HG02759 (cell line): ENCODE data around the gene CHPF2.

Source experiments
- ATAC-seq: cut with Tn5 transposase; IDR thresholded peaks from one replicate; pipeline ENCODE4 v1.9.1; 2021; ENCODE audit warnings: mild to moderate bottlenecking, moderate library complexity; ENCODE audit not compliant: unreplicated experiment

CHPF2 gene

GRCh38 chr7:151245360-151246101, 13.2 kb downstream of the CHPF2 start:
- peak; percentile 56 for ATAC-seq

DNA sequence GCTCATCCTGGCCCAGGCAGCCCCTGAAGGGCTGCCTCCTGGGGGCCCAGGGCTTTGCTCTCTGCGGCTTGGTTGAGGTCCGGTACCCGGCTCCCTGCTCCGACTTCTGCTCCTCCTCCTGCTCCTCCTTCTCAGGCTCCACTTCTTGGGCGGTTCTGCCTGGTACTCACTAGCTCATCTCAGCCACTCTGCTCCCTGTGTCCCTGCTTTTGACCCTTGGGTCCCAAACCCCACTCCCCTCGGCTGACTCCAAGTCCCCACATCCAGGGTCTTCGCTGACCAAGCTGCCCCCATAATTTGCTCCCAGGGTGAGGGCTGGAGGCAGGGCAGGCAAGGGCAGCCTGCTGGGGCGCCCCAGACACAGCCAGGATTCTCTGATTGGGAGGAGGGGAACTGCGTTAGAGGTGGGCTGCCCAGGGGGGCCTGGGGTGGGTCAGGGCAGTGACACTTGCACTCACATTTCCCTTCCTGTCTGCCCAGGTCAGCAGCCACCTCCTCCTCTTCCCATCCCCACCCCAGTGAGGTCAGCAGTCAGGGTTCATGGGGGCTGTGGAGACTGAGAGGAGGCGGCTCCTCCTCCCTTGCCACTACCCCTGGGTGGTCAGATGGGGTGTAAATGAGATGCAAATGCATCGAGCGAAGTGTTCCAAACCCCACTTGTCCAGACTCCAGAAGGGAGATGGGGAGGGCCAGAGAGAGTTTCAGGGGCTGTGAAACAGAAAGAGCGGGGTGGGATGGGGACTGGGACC, 14.0 kb downstream of the CHPF2 start:
- no peak for ATAC-seq

GRCh38 chr7:151246851-151247580, 14.7 kb downstream of the CHPF2 start:
- ATAC-seq, result no peak

GRCh38 chr7:151247611-151248345, 15.5 kb downstream of the CHPF2 start:
- ATAC-seq, result no peak

- ATAC-seq, result no peak
Observed at GRCh38 chr7:151248346-151249033, 16.2 kb downstream of the CHPF2 start, which contains the start of gene SMARCD3. SMARCD3 (minus strand) TSS chr7:151248694; CDS start chr7:151248562, 132 bp downstream.

DNA sequence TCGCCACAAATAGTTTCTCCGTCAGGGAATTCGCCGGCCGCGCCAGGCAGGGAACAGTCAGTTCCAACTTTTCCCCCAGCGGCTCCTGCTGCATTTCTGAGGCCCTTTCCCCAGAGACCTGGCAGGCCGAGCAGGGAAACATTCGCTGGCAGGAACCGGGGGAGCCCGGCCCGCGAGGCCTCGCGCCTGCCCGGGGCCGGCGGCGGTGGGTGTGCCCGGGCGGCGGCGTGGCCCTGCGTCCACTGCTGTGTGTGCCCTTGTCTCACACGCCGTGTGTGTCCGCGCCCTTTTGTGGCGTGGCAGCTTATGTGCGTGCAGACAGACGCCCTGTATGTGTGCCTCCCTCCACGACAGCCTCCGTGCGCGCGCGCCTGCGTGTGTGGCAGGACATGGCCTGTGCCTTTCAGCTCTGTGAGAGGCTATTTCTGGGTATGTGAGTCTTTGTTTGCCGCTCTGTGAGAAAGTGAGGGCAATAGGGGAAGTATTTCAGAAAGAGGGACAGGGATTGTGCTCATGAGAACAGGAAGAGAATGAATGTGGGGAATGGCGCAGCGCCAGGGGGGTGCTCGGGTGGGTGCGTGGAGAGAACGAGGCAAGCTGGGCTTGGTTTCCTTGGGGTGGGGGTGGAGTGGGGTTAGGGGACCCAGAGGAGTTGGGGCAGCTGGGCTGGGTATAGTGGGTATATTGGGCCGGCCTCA, 16.9 kb downstream of the CHPF2 start:
- ATAC-seq, result no peak

- ATAC-seq, result no peak
Observed at GRCh38 chr7:151249732-151250072, 17.4 kb downstream of the CHPF2 start.

DNA sequence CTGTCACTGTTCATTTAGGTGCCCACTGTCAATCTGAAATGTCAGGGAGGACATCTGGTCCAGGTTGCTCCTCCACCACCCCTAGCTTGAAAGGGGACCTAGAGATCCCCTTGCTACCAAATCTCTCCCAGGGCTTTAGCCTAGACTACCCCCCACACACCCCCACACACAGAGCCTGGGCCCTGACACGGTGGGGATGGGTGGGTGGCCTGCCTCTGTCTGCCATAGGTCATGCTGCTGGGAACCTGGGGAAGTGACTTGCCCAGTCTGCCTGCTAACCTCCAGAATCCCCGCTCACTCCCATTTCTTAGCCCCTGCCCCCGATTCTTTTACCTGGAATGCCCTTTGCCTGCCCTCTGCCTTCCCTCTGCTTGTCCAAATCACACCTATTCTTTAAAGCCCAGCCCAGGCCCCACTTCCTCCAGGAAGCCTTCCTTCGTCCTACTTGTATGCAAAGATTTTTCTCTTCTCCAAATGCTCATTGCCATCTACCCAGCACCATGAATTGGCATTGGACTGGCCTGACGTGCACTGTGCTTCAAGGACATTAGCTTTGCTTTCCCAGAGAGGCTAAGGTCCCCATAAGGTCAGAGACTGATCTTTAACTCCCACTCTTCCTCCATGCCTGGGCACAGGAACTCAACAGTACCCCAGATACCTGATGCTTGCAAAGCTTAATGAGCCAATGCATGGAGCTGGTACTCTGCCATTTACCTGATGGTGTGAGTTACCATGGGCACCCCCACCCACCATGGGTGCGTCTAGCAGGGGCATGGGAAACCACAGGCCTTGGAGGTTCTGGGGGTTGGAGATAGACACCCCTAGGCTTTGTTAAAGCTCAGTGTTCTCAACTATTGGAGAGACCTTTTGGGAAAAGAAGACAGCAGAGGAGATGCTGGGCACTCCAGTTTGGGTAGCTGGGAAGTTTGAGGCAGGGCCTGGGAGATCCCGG, 18.2 kb downstream of the CHPF2 start:
- no peak for ATAC-seq

DNA sequence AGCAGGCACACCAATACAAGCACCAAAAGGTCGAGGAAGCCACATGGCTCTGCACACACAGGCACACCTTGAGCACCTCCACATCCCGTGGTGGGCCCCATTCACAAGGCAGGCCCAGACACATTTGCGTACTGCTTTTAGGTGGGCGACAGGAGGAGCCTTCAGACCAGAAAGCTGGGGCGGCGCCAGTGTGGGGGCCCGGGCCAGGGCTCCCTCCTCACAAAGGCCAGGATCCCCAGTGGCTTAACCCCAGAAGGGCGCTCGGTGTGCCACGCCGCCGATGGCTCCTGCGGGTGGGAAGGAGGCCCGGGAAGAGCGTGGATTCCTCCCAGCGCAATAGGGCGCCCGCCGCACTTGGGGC, 19.0 kb downstream of the CHPF2 start:
- ATAC-seq, result no peak

DNA sequence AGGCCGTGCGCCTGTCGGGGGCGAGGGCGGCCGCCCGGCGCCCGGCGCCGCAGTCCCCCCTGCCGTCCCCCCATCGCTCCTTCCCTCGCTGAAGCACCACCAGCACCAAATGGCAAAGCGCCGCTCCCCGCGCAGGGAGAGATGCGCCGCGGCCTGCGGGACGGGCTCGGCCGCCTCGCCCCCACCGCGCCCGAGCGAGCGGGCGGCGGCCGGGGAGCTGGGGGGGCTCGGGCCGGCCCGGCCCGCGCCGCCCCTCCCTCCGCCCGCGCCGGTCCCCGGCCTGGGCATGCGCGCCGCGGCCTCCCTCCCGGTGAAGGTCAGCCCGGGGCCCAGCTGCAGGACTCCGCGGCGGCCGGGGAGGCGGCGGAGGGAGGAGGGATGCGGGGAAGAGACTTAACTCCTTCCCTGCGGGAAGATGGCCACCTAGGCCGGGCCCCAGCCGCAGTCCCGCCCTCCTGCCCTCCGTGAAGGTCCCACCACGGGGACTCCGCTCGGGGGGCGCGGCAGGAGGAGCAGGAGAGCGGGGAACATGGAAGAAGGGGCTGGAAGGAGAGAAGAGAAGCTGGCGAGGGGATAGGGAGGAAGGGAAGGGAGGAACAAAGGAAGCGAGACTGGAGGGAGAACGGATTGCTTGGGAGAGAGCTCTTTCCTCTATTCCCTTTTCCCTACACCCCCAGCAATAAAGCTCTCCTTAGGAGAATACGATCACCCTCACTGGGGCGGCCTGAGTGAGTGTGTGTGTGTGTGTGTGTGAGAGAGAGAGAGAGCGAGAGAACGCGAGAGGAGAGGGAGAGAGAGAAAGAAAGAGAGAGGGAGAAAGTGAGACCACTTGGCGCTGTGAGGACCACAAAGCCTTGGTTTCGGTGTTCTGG, 19.6 kb downstream of the CHPF2 start:
- ATAC-seq, result no peak

GRCh38 chr7:151252561-151252835, 20.2 kb downstream of the CHPF2 start:
- ATAC-seq, result no peak

DNA sequence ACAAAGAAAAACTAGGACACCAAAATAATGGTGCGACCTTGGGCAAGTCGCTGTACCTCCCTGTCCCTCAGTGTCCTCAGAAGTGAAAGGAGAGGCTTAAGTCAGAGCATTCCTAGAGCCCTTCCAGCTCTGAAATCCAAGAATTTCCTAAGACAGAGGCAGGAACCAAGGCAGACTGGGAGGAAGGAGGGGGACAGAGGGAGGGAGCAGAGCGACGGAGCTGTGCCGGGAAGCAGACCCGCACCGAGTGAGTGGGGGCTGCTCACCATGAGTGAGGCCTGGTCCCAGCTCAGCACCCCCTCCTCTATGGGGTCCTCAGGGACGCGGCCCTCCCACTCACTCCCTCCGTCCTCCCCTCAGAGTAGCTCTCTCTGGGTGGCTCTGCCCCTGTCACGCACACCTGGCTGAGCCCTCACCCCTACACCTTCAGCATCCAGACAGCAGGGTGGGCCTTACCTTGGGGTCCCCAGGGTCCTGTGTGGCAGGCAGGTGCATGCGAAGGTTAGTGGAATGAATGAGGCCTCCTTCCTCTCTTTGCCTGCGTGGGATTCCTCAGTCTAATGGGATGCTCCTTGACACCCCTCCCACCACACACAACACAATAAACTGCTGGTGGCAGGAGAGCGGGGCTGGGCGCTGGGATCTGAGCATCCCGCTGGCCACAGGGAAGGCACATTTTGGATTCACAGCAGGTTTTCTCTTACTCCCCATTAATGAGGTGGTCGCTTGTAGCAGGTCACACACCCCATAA, 20.9 kb downstream of the CHPF2 start:
- no peak for ATAC-seq

GRCh38 chr7:151254316-151254715, 22.0 kb downstream of the CHPF2 start:
- no peak for ATAC-seq

DNA sequence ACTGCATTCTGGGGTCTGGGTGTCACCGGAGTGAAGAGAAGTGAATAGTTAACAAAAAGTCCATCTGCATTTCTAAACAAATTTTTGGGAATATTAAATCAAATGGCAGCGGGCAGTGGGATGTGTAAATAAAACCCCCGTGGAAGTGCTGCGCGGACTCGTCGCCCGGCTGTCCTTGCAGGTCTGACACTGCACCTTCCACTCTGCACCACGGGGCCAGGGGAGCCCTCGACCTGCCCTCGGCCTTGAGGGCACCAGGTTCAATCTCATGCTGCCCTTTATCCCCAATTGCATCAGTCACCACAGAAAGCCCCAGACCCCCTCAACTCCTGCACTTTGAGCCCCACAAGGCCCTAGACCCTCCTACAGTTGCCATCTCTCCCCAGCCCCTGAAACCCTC, 22.6 kb downstream of the CHPF2 start:
- ATAC-seq, result no peak

DNA sequence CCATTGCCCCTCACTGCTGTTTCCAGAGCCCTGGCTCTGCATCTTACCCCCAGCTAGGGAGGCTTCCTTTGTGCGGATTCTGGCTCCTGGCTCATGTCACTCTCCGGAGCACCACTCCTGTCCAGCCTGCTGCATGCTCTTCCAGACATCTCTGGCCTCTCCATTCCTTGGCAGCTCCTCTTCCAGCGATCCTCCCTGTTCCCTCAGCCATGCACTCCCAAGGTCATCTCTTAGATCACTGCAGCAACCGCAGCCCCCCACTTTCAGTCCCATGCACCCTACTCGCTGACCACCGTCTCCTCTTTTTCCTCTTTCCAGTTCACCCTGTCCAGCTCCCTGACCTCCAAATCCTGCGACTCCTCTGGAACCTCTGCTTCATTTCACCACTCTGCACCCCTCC, 23.1 kb downstream of the CHPF2 start:
- no peak for ATAC-seq

GRCh38 chr7:151256410-151257045, 24.2 kb downstream of the CHPF2 start:
- ATAC-seq, result no peak

DNA sequence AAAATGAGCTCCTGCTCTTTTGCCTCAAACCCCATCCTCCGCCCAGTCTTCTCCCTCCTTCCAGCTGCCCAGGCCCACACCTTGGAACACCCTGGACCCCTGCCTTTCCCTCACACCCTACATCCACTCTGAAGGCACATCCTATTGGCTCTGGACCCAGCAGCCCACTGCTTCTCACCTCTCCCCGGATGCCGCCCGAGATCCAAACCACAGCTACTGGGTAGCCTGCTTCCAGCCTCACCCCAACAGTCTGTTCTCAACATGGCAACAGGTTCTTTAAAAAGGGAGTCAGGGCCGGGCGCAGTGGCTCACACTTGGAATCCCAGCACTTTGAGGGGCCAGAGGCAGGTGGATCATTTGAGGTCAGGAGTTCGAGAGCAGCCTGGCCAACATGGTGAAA, 25.7 kb downstream of the CHPF2 start:
- ATAC-seq, result no peak
